GM21360 (cell line): ENCODE results near the gene CAD.
A peak's percentile ranks its signal among the peaks of the same experiment; 100 is the strongest.
"Not testable (repeated sequence)": the region's sequence is repeated elsewhere in the genome, so short reads cannot be mapped to it uniquely, and the experiment has no call there.

Source experiments
- ATAC-seq: cut with Tn5 transposase; IDR thresholded peaks from one replicate; pipeline ENCODE4 v1.9.1; 2021; ENCODE audit warnings: mild to moderate bottlenecking, moderate library complexity; ENCODE audit not compliant: unreplicated experiment

The CAD gene

DNA sequence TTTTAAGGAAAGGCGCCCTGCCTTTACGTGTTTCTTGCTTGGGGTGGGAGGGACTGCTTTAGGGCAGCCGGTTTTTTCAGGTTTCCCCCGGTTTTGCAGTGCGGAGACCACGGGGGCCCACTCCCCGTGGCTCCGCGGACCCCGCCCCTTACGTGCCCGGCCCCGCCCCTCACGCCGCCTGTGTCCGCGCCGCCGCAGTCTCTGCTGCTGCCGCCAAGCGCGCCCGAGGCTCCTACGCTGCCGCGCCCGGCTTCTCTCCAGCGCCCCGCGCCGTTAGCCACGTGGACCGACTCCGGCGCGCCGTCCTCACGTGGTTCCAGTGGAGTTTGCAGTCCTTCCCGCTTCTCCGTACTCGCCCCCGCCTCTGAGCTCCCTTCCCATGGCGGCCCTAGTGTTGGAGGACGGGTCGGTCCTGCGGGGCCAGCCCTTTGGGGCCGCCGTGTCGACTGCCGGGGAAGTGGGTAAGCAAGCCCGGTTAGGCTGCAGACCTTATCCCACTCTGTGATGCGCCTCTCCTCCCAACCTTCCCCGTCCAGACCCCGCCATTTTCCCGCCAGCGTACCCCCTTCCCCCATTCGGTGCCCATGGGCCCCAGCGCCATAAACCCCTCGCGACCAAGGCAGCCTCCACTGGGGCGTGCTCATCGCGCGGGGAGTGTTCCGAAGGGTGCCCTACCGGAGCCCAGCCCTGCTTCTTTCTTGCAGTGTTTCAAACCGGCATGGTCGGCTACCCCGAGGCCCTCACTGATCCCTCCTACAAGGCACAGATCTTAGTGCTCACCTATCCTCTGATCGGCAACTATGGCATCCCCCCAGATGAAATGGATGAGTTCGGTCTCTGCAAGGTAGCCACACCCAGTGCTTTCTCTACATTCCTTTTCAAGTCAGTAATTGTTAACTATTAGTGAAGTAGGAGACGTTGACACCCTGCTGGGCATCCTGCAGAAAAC lies at the start of gene CAD:
CAD (plus strand) TSS at position 197 of the 949 bp plus-strand sequence; CDS start at position 380, 183 bp downstream.
- peak; percentile 78 for ATAC-seq

DNA sequence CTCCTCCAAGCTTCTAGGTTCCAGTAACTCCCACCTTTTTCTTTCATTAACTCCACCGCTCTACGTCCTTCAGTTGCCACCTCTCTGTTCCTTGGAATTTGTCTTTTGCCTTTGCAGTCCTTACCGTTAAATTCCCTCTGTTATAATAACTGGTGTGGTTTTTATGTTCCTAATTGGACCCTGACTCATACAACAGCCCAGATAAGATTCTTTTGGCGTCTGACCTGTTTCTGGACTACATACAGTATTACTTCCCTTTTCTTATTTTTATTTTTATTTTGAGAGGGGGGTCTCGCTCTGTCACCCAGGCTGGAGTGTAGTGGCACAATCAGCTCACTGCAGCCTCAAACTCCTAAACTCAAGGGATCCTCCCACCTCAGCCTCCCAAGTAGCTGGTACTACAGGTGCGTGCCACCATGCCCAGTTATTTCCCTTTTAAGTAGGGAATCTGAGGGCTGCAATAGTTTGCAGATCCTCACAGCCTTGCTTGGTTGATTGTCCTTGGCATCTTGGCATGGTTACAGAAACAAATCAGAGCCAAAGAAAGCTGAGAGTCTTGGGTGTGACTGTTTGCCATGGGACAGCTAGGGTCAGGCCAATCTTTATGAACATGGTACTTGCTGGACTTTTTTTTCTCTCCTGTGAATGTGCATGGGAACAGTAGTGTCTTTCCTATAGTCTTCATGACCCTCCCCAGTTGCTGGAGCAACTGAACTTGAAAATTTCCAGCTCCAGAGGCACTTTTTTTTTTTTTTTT lies 46.4 kb upstream of the CAD start:
- no peak for ATAC-seq

- no peak for ATAC-seq
These were observed 45.8 kb upstream of the CAD start for GRCh38 chr2:27171351-27171848.

DNA sequence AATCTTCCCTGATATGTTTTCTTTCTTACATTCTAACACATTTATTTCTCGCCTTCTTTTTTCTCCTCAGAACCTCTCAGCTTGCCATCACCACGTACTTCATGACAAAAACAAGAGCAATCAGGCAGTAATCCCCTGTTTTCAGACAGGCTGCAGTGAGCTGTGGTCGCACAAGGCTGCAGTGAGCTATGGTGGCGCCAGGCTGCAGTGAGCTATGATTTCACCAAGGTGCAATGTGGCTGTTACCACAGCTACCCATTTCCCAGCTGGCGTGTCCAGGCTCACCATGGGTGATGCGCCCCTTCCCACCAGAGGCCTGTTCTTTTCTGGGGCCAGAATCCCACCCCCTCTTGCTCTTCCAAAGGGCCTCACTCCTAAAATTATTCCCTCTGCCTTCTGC lies 42.5 kb upstream of the CAD start:
- no peak for ATAC-seq

DNA sequence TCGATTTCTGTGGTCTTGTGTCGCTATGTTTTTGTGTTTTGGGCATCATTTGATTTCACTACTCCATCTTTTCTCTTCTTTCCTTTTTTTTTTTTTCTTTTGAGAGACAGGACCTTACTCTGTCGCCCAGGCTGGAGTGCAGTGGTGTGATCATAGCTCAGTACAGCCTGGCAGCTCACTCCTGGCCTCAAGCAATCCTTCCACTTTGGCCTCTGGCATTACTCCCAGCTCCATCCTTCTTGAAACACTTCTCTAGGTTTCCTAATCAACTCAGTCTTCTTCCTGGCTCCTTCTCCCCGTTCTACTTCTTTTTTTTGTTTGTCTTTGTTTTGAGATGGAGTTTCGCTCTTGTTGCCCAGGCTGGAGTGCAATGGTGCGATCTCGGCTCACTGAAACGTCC lies 41.8 kb upstream of the CAD start:
- no peak for ATAC-seq

GRCh38 chr2:27175781-27176180 lies 41.4 kb upstream of the CAD start:
- not testable (repeated sequence) for ATAC-seq

DNA sequence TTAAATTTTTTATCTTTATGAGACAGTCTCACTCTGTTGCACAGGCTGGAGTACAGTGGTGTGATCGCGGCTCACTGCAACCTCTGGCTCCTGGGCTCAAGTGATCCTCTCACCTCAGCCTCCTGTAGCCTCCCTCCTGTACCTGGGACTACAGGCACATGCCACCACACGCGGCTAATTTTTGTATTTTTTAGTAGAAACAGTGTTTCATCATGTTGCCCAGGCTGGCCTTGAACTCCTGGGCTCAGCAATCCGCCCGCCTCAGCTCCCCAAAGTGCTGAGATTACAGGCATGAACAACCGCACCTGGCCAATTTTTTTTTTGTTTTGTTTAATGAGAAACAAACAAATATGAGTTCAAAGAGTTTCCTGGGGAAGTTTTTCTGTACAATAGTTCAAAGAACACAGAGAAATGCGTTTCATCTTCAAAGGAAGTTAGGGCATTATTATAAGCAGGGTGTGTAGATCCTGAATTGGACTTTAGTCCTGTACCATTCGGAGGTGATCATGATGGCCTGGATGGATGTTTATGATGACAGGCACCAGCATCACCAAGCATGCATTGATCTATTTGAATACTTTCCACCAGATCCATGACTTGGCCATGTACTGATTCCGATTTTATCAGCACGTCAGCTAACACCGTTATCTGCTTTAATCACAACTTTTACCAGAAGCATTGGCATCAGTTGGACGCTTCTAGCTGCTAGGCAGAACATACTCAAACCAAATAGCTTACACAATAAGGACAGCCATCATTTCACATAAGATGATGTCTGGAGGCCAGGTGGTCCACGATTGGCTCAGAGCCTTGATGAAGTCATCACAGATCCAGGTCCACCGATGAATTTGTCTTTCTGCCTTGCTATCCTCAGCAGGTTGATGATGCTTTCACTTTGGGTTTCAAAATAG lies 39.5 kb upstream of the CAD start:
- no peak for ATAC-seq

DNA sequence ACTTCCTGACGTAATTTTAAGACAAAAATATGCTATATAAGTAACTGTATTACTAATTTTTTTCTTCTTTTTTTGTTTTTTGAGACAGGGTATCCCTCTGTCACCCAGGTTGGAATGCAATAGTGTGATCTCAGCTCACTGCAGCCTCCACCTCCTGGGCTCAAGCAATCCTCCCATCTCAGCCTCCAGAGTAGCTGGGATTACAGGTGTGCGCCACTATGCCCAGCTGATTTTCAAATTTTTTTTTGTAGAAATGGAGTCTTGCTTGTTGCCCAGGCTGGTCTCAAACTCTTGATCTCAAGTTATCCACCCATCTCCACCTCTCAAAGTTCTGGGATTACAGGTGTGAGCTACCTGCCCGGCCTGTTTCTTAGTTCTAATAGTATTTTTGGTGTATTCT lies 38.7 kb upstream of the CAD start:
- no peak for ATAC-seq

DNA sequence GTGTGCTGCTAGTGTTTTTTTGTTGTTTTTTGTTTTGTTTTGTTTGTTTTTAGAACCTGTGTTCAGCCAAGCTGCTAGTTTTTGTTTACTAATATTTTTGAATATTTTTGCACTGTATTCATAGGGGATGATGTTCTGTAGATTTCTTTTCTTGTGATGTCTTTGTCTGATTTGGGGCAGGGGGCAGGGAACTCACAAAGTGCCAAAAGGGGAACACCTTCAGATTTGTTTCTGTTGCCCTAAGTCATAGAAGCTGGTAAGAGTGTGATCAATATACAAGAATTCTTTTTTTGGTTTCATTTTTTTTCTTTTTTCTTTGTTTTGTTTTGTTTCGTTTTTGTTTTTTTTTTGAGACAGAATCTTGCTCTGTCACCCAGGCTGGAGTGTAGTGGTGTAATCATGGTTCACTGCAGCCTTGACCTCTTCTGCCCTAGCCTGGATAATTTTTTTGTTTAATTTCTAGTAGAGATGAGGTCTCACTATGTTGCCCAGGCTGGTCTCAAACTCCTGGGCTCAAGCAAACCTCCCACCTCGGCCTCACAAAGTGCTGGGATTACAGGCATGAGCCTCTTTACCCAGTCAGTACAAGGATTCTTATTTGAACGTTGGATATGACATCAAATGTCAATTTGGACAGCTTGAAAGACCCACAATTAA lies 37.7 kb upstream of the CAD start:
- ATAC-seq: no peak

DNA sequence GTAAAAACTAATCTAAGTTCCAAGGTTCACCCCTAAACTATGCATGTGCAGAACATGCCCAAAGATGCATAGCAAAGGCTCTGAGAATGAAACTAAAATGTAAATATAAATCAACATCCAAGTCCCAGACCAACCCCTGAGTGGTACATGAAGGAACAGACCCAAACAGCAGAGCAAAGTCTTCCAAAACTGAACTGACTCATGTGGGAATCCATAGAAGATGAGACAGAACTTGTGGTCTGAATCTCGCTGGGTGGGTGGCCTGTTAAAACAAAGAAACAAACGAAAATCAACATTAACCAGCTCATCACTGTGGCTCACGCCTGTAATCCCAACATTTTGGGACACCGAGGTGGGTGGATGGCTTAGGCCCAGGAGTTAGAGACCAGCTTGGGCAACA lies 34.8 kb upstream of the CAD start:
- no peak for ATAC-seq

DNA sequence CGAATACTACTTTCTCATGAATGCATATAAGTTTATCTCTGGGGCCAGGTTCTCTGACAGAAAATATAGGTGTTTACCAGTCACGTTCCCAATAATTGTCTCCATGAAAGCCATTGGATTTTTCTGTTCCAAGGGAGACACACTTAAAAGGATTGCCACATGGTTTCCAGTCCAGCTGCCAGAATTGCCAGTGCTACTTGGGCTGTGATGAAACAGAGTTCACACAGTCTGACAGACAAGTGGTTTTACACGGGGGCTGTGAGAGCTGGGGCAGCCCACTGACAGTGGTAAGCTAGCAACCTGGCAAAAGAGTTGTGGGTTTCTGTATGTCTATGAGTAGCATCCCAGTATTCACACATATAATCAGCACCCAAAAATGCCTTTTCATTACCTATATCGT lies 33.1 kb upstream of the CAD start:
- no peak for ATAC-seq

GRCh38 chr2:27185331-27186026 lies 31.7 kb upstream of the CAD start:
- ATAC-seq: no peak

DNA sequence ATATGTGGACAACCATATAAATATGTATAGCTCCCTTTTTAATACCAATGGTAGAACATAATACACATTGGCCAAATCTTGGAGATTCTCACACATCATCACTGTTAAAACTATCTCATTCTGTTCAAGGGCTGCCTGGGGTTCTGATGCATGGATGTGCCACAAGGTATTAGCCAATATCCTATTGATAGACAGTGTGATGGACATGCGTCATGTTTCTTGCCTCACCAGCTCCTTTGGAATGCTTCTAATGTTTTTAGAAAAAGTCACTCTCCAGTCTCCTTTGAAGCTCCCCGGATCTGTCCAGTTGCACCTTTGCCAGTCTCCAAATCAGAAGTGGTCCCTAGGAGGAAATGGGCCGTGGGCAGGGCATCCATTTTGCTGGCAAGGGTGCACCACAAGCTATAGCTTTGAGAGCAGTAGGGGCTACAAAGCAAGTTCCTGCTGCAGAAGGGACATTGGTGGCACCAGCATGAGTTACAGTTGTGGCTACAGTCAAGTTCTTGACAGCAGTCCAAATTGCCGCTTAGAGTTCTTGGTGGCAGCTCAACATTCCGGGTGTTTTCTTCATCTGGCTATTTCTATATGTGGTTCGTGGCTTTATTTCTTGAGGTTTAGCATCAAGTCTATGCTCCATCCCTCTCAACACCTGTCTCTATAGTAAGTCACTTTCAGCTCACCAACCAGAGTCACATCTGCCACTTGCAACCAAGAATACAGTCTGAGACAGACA lies 30.4 kb upstream of the CAD start:
- ATAC-seq: no peak

GRCh38 chr2:27189989-27190388 lies 27.2 kb upstream of the CAD start:
- no peak for ATAC-seq

DNA sequence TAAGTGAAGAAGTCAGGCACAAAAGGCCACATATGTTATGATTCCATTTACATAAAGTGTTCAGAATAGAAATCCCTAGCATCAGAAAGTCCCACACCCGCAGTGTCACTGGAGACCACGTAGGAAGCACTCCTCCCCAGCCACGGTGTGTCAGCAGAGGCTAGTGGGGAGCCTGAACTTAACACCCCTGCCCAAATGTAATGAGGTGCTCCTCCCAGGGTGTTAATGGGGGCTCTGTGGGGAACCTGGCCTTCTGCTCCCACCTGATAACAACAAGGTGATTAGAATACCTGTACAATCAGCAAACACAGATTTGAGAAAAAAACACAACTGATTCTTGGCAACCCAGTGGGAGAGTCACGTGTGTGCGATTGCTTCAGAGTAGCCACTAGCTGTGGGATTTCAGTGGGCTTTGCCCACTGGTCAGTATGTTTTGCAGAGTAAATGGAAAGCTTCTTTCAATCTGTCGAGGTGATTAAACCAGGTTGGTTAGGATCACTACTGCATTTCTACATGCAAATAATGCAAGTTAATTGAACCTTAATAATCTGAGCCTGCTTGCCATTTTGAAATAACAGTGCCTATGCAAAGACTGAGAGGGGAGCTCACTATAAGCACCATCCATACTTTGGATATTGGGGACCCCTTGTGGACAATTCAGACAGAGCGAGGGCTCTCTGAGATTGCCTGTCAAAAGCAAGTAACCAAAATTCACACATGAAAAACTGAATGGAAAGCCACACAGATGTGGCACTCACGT lies 25.9 kb upstream of the CAD start:
- ATAC-seq: no peak

- ATAC-seq: no peak
These were observed 22.4 kb upstream of the CAD start for GRCh38 chr2:27194538-27195354.

- not testable (repeated sequence) for ATAC-seq
These were observed 21.4 kb upstream of the CAD start for GRCh38 chr2:27195799-27196198.
